Measurements from ENCODE around the gene TRAPPC8. TPM values are rescaled to one million over a fixed set of nuclear protein-coding genes. Genes with fewer than 3 reads are reported as not detected.

The TRAPPC8 gene
- polyA plus RNA-seq, 1 donor from 2014 or later: 57.8 TPM

Small RNA genes within 50 kb of the gene (small RNA-seq; reads per million reads assigned to genes)
- 0 reads per million in 3 experiments for gene RNU6-1050P

Other genes starting within 250 kb of the TRAPPC8 start
- gene SLC25A52, start 182.2 kb downstream of the TRAPPC8 start, polyA plus RNA-seq: not detected in 2 replicates
- gene RNF125, start 75.7 kb upstream of the TRAPPC8 start, polyA plus RNA-seq: 0.04 and 2.3 TPM in 2 replicates
- gene RNF138, start 148.7 kb upstream of the TRAPPC8 start, polyA plus RNA-seq: 37.8 and 40.3 TPM in 2 replicates
- not detected in 2 replicates for gene MEP1B, start 246.9 kb upstream of the TRAPPC8 start, polyA plus RNA-seq

Measured in neural cell (in vitro differentiated cells).